GM23338 (cell line): Measurements from ENCODE around the gene APP. TPM values are rescaled to one million over a fixed set of nuclear protein-coding genes. Genes with fewer than 3 reads are reported as not detected.
A peak's percentile ranks its signal among the peaks of the same experiment; 100 is the strongest.

Source experiments
- ATAC-seq: fragments of 200-7000 bp; cut with Tn5 transposase; 3 replicates; pipeline ENCODE4 v1.9.1; 2020
- DNase-seq: peaks from one replicate; pipeline ENCODE4 v3.0.0-alpha.2; 2015; ENCODE audit warnings: low spot score
- H2AFZ ChIP-seq: fragments of 200-600 bp; sonication (generic); 2 replicates; pipeline ENCODE4 v1.8.0; 2016; ENCODE audit warnings: antibody characterized with exemption, mild to moderate bottlenecking, moderate library complexity
- H3F3A ChIP-seq: fragments of 200-600 bp; sonication (generic); replicated peaks from 2 replicates; pipeline ENCODE4 v1.8.0; 2017; ENCODE audit warnings: antibody characterized with exemption, mixed run types, low read depth
- H3K27ac ChIP-seq: fragments of 200-600 bp; sonication (generic); 2 replicates; pipeline ENCODE4 v1.6.1; 2016; ENCODE audit warnings: low read depth
- H3K27me3 ChIP-seq: fragments of 200-600 bp; sonication (generic); 2 replicates; pipeline ENCODE4 v1.8.0; 2016; ENCODE audit warnings: mild to moderate bottlenecking, mixed run types, moderate library complexity; ENCODE audit not compliant: insufficient read depth
- H3K36me3 ChIP-seq: fragments of 200-600 bp; sonication (generic); 2 replicates; pipeline ENCODE4 v1.8.0; 2016; ENCODE audit warnings: mild to moderate bottlenecking; ENCODE audit not compliant: insufficient read depth
- H3K4me1 ChIP-seq: fragments of 200-600 bp; sonication (generic); 2 replicates; pipeline ENCODE4 v1.8.0; 2016; ENCODE audit warnings: mild to moderate bottlenecking, moderate library complexity; ENCODE audit not compliant: insufficient read depth
- H3K4me2 ChIP-seq: fragments of 200-600 bp; sonication (generic); 2 replicates; pipeline ENCODE4 v1.7.1; 2017; ENCODE audit warnings: mixed run types
- H3K4me3 ChIP-seq: fragments of 200-600 bp; sonication (generic); 2 replicates; pipeline ENCODE4 v1.6.1; 2016; ENCODE audit warnings: mixed run types
- H3K79me2 ChIP-seq: fragments of 200-600 bp; sonication (generic); replicated peaks from 2 replicates; pipeline ENCODE4 v1.8.0; 2017; ENCODE audit warnings: mild to moderate bottlenecking; ENCODE audit not compliant: insufficient read depth
- H3K9me2 ChIP-seq: fragments of 200-600 bp; sonication (generic); 2 replicates; pipeline ENCODE4 v1.8.0; 2017; ENCODE audit not compliant: insufficient read depth
- H4K20me1 ChIP-seq: fragments of 200-600 bp; sonication (generic); replicated peaks from 2 replicates; pipeline ENCODE4 v1.8.0; 2017; ENCODE audit warnings: mild to moderate bottlenecking; ENCODE audit not compliant: insufficient read depth
- H3K27ac Mint-ChIP-seq: 2 replicates; pipeline ENCODE4 v1.8.0; 2020; ENCODE audit warnings: inconsistent platforms, mild to moderate bottlenecking, moderate library complexity, mixed read lengths
- H3K27me3 Mint-ChIP-seq: 3 replicates; pipeline ENCODE4 v1.8.0; 2022; ENCODE audit warnings: low read depth, mild to moderate bottlenecking, moderate library complexity, mixed read lengths, inconsistent platforms; ENCODE audit not compliant: insufficient read depth, poor library complexity
- H3K36me3 Mint-ChIP-seq: 3 replicates; pipeline ENCODE4 v1.8.0; 2021; ENCODE audit warnings: low read depth, mild to moderate bottlenecking, inconsistent platforms, moderate library complexity, mixed read lengths
- H3K4me1 Mint-ChIP-seq: 3 replicates; pipeline ENCODE4 v1.8.0; 2020; ENCODE audit warnings: mild to moderate bottlenecking, inconsistent platforms, mixed read lengths
- H3K4me3 Mint-ChIP-seq: 3 replicates; pipeline ENCODE4 v1.8.0; 2021; ENCODE audit warnings: moderate library complexity, mild to moderate bottlenecking, inconsistent platforms, mixed read lengths
- H3K9me3 Mint-ChIP-seq: 3 replicates; pipeline ENCODE4 v1.8.0; 2020; ENCODE audit warnings: moderate library complexity, mild to moderate bottlenecking, inconsistent platforms, mixed read lengths
- CTCF ChIP-seq, 2 experiments: fragments of 200-600 bp in 1 of 2; sonication (generic) in 1 of 2; conservative IDR thresholded peaks; 2 replicates each; pipeline versions ENCODE4 v1.5.1 to v1.6.1; 2016 to 2017; ENCODE audit warnings: antibody characterized with exemption in 2 of 2, low read depth in 2 of 2, mild to moderate bottlenecking in 2 of 2, moderate library complexity in 1 of 2
- ETS1 ChIP-seq: IDR thresholded peaks from 2 replicates; pipeline ENCODE4 v1.6.1; 2016; ENCODE audit warnings: antibody characterized with exemption
- EZH2 ChIP-seq: fragments of 200-600 bp; sonication (generic); IDR thresholded peaks from one replicate; pipeline ENCODE4 v1.8.0; 2017; ENCODE audit warnings: antibody characterized with exemption, mild to moderate bottlenecking, low read depth; ENCODE audit not compliant: unreplicated experiment
- NANOG ChIP-seq: IDR thresholded peaks from 2 replicates; pipeline ENCODE4 v1.6.1; 2016; ENCODE audit warnings: antibody characterized with exemption, borderline replicate concordance
- POLR2AphosphoS5 ChIP-seq: IDR thresholded peaks from 2 replicates; pipeline ENCODE4 v1.6.1; 2016; ENCODE audit warnings: antibody characterized with exemption, low read depth
- STAT1 ChIP-seq: IDR thresholded peaks from one replicate; pipeline ENCODE4 v1.6.1; 2016; ENCODE audit warnings: antibody characterized with exemption; ENCODE audit not compliant: unreplicated experiment
- ZNF114 ChIP-seq: fragments of 250-450 bp; sonication (Bioruptor Pico); IDR thresholded peaks from 2 replicates; pipeline ENCODE4 v1.5.0; 2020; ENCODE audit warnings: mild to moderate bottlenecking, moderate library complexity
- ZNF331 ChIP-seq: fragments of 250-450 bp; sonication (Bioruptor Pico); IDR thresholded peaks from 2 replicates; pipeline ENCODE4 v1.5.0; 2020; ENCODE audit warnings: low read depth, mild to moderate bottlenecking, moderate library complexity
- ZNF462 ChIP-seq: fragments of 250-450 bp; sonication (Bioruptor Pico); IDR thresholded peaks from 2 replicates; pipeline ENCODE4 v1.5.0; 2020; ENCODE audit warnings: mild to moderate bottlenecking, moderate library complexity
- polyA plus RNA-seq: library from polyadenylated mRNA; unstranded; fragments of >200 nt; fragmentation: Nextera tagmentation; extraction: Ambion mirVana; gene quantifications from 2 replicates; pipeline ENCODE4 v1.2.1, GENCODE V29; 2016
- total RNA-seq: library from RNA; depleted of rRNA; stranded (reverse); fragments of >200 nt; shearing (Covaris generic); gene quantifications from 2 replicates; pipeline ENCODE4 v1.2.3, GENCODE V29; 2014
- TF ChIP-seq, protein P1 (sequence below): IDR thresholded peaks from one replicate; pipeline ENCODE4 v1.6.1; 2018; ENCODE audit warnings: antibody characterized with exemption; ENCODE audit not compliant: unreplicated experiment

Gene APP
- total and polyA plus RNA-seq, 2 experiments from 2014 or later = 69.4 to 444 TPM

DNA sequence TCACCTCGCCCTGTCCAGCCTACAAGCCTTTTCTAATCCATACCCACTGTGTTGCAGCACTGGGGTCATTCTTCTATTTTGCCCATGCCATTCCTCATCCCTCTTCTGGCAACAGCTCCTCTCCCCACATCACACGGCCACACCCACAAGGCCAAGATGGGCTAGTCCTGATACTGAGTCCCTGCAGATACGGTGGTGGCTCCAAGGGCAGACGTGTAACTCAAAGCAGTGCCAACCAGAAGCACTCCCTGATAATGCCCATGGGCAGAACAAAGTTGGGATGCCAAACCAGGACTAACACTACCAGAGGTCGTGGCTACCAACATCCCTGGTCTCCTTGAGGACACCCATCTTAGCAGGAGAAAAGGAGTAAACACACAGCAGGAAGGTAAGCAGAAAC, 64.8 kb downstream of the APP start:
- peaks cover 5% of the 10 kb centered on the region; the same call in 1 of the 2 replicates for H4K20me1 ChIP-seq
- H3F3A ChIP-seq = no peaks in the 10 kb centered on the region; the same call in 1 of the 2 replicates
- peaks cover 6% of the 10 kb centered on the region; the same call in 1 of the 2 replicates for H3K36me3 ChIP-seq
- no peak overlapping the region for H2AFZ ChIP-seq
- peaks cover 43% of the 10 kb centered on the region for H3K4me1 ChIP-seq
- peaks cover 7% of the 10 kb centered on the region for H3K27me3 Mint-ChIP-seq
- peaks cover 57% of the 10 kb centered on the region for H3K4me1 Mint-ChIP-seq
- ATAC-seq (no peak), DNase-seq (no peak)
- peaks cover 98% of the 10 kb centered on the region for H3K79me2 ChIP-seq
- TF ChIP-seq STAT1 (no peak), EZH2 (no peak), NANOG (no peak), POLR2AphosphoS5 (no peak), CTCF (conservative IDR thresholded peaks at IDR 0.05; ENCODE audit: low read depth in 2 of 2) (no peak), ETS1 (no peak), ZNF331 (no peak), ZNF114 (CRISPR knock-in tag) (no peak), ZNF462 (CRISPR knock-in tag) (no peak)
- TF ChIP-seq, protein P1, sequence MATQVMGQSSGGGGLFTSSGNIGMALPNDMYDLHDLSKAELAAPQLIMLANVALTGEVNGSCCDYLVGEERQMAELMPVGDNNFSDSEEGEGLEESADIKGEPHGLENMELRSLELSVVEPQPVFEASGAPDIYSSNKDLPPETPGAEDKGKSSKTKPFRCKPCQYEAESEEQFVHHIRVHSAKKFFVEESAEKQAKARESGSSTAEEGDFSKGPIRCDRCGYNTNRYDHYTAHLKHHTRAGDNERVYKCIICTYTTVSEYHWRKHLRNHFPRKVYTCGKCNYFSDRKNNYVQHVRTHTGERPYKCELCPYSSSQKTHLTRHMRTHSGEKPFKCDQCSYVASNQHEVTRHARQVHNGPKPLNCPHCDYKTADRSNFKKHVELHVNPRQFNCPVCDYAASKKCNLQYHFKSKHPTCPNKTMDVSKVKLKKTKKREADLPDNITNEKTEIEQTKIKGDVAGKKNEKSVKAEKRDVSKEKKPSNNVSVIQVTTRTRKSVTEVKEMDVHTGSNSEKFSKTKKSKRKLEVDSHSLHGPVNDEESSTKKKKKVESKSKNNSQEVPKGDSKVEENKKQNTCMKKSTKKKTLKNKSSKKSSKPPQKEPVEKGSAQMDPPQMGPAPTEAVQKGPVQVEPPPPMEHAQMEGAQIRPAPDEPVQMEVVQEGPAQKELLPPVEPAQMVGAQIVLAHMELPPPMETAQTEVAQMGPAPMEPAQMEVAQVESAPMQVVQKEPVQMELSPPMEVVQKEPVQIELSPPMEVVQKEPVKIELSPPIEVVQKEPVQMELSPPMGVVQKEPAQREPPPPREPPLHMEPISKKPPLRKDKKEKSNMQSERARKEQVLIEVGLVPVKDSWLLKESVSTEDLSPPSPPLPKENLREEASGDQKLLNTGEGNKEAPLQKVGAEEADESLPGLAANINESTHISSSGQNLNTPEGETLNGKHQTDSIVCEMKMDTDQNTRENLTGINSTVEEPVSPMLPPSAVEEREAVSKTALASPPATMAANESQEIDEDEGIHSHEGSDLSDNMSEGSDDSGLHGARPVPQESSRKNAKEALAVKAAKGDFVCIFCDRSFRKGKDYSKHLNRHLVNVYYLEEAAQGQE = no peak
- H3K27ac ChIP-seq = peak overlapping the region; percentile 81
- peak overlapping the region; percentile 11; the same call in 1 of the 2 replicates for H3K4me3 ChIP-seq
- H3K36me3 Mint-ChIP-seq = peaks cover 50% of the 10 kb centered on the region
- peak overlapping the region; percentile 69 for H3K4me2 ChIP-seq
- no peaks in the 10 kb centered on the region for H3K27me3 ChIP-seq
- H3K27ac Mint-ChIP-seq = no peak overlapping the region; the same call in 1 of the 2 replicates
- no peaks in the 10 kb centered on the region for H3K9me3 Mint-ChIP-seq
- no peak overlapping the region; the same call in 2 of the 3 replicates for H3K4me3 Mint-ChIP-seq
- no peaks in the 10 kb centered on the region for H3K9me2 ChIP-seq
